Effector memory CD4-positive, alpha-beta T cell (primary cell): ENCODE results near the gene IFFO2.

Experiments used
- DNase-seq, 3 donors: peaks; one replicate each; pipeline ENCODE4 v3.0.0-alpha.2; 2020
- H3K27ac ChIP-seq: 2 replicates; pipeline ENCODE4 v1.7.0; 2013; ENCODE audit warnings: mild to moderate bottlenecking, low read length, moderate library complexity; ENCODE audit not compliant: insufficient read depth, poor library complexity, severe bottlenecking
- H3K27me3 ChIP-seq: replicated peaks from 2 replicates; pipeline ENCODE4 v1.7.0; 2013; ENCODE audit warnings: mild to moderate bottlenecking, low read length; ENCODE audit not compliant: insufficient read depth, control insufficient read depth, poor library complexity, severe bottlenecking
- H3K36me3 ChIP-seq: 2 replicates; pipeline ENCODE4 v1.7.0; 2013; ENCODE audit warnings: mild to moderate bottlenecking, low read length, moderate library complexity; ENCODE audit not compliant: control insufficient read depth, insufficient read depth
- H3K4me1 ChIP-seq: 2 replicates; pipeline ENCODE4 v1.7.0; 2013; ENCODE audit warnings: low read length, mild to moderate bottlenecking; ENCODE audit not compliant: control insufficient read depth, insufficient read depth, poor library complexity, severe bottlenecking
- H3K4me3 ChIP-seq: 2 replicates; pipeline ENCODE4 v1.7.0; 2013; ENCODE audit warnings: low read length, low read depth, mild to moderate bottlenecking; ENCODE audit not compliant: insufficient read depth, poor library complexity, severe bottlenecking
- H3K9me3 ChIP-seq: 2 replicates; pipeline ENCODE4 v1.7.0; 2013; ENCODE audit warnings: mild to moderate bottlenecking, low read length, moderate library complexity; ENCODE audit not compliant: control insufficient read depth

IFFO2 gene

DNA sequence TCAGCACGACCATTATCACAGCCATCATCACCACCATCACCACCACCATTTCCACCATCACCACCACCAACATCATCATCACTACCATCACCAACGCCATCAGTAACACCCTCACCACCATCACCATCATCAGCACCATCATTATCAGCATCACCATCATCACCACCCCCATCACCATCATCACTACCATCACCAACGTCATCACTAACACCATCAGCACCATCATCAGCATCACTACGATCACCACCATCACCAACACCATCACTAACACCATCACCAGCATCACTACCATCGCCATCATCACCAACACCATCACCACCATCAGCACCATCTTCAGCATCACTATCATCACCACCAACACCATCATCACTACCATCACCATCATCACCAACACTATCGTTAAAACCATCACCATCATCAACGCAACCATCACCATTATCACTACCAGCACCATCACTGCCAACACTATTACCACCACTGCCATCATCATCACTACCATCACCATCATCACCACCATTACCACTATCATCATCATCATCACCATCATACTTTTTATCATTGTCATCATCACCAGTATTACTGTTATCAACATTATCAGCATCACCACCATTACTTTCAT lies 98.3 kb downstream of the IFFO2 start:
- no peaks in the 10 kb centered on the region for H3K9me3 ChIP-seq
- H3K36me3 ChIP-seq = no peaks in the 10 kb centered on the region
- no peak for DNase-seq
- no peak overlapping the region for H3K27ac ChIP-seq
- no peaks in the 10 kb centered on the region for H3K27me3 ChIP-seq
- no peak overlapping the region for H3K4me3 ChIP-seq
- no peaks in the 10 kb centered on the region for H3K4me1 ChIP-seq

DNA sequence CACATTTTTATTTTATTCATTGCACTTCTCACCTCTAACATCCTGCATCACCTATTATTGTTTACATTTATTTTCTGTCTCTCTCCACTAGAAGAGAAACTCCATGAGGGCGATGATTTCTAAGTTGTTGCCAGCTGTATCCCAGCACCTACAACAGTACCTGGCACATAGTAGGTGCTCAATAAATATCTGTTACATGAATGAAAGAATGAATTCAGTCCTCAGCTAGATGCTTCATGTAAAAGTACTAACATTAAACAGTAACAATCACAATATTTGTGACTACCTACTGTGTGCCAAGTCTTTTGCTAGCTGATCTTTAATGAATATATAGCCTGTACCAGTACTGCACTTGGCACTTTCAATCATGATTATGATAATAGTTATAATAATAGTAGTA lies 100.0 kb downstream of the IFFO2 start:
- H3K27ac ChIP-seq = no peak overlapping the region
- H3K36me3 ChIP-seq = no peaks in the 10 kb centered on the region
- no peak overlapping the region for H3K4me3 ChIP-seq
- no peaks in the 10 kb centered on the region for H3K4me1 ChIP-seq
- H3K9me3 ChIP-seq = no peaks in the 10 kb centered on the region
- H3K27me3 ChIP-seq = no peaks in the 10 kb centered on the region
- DNase-seq = no peak

DNA sequence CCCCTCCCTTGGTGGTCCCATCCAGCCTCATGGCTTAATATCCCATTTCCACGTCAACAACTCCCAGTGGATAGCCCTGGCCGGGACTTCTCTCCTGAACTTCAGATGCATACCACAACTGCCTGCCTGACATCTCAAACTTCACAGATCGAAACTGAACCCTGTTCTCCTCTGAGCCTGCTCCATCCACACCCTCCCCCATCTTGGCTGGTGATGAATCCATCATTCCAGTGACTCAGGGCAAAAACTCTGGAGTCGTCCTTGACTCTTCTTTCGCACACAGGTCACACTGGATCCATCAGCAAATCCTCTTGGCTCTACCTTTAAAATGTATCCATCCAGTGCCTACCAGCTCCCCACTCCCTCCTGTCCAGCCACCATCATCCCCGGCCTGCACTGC lies 100.9 kb downstream of the IFFO2 start:
- no peak for DNase-seq
- Histone ChIP-seq H3K27ac (no peak overlapping the region), H3K4me1 (no peaks in the 10 kb centered on the region), H3K36me3 (no peaks in the 10 kb centered on the region), H3K4me3 (no peak overlapping the region), H3K27me3 (no peaks in the 10 kb centered on the region), H3K9me3 (no peaks in the 10 kb centered on the region)

DNA sequence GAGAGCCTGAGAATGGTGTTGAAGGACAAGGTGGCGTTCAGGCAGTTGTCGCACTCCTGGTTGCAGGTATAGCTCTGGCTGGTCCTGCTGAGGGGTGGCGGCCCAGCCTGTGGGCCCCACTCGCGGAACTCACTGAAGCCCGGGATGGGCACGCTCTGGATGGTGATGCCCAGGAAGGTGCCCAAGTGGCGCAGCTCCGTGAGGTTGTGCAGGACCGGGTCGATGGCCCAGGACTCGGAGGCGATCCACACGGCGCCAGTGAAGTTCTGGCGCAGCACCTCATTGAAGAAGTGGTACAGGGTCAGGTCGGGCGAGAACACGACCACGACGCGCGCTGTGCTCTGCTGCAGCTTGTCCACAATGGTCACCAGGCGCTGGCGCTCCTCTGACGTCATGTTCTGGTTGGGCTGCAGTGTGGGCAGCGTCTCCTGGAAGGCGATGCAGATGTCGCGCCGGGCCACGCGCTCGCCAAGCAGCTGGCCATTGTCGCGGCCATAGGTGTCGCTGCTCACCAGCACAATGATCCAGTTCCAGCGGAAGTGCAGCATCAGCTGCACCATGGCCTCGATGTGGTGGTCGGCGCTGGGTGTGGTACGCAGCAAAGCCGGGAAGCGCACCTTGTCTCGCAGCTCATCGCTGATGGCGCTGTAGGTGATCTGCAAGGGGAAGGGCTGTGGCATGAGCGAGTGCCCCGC lies 102.0 kb downstream of the IFFO2 start:
- Histone ChIP-seq H3K27ac (no peak overlapping the region), H3K4me1 (no peaks in the 10 kb centered on the region), H3K27me3 (no peaks in the 10 kb centered on the region), H3K4me3 (no peak overlapping the region), H3K9me3 (no peaks in the 10 kb centered on the region), H3K36me3 (no peaks in the 10 kb centered on the region)
- DNase-seq = no peak
